Tibial artery (tissue), 4 donors: Measurements from ENCODE around the gene LSP1.

ENCODE experiments used
- DNase-seq, 2 donors: peaks; one replicate each; pipeline ENCODE4 v3.0.0-alpha.2; 2019
- H3K27ac ChIP-seq, 2 donors: fragments of 200-600 bp; sonication (generic) in 1 of 2; 1 replicate in 1 of 2; 2 replicates in 1 of 2; pipeline ENCODE4 v1.5.1; 2018 to 2019; ENCODE audit warnings: mild to moderate bottlenecking in 1 of 2
- H3K27me3 ChIP-seq, 2 donors: fragments of 200-600 bp; sonication (generic) in 1 of 2; one replicate each; pipeline versions ENCODE4 v1.5.1 to v1.6.0; 2016 to 2019
- H3K36me3 ChIP-seq, 3 donors: fragments of 200-600 bp; sonication (generic) in 2 of 3; one replicate each; pipeline ENCODE4 v1.5.1; 2016 to 2019; ENCODE audit warnings: mild to moderate bottlenecking in 2 of 3
- H3K4me1 ChIP-seq, 4 donors: fragments of 200-600 bp; sonication (generic) in 2 of 4; 1 replicate in 3 of 4; 2 replicates in 1 of 4; pipeline ENCODE4 v1.5.1; 2016 to 2019
- H3K4me3 ChIP-seq, 2 donors: fragments of 200-600 bp; sonication (generic) in 1 of 2; 1 replicate in 1 of 2; 2 replicates in 1 of 2; pipeline ENCODE4 v1.5.1; 2018 to 2019; ENCODE audit warnings: mild to moderate bottlenecking in 2 of 2
- H3K9me3 ChIP-seq, 3 donors: fragments of 200-600 bp; sonication (generic) in 1 of 3; one replicate each; pipeline ENCODE4 v1.5.1; 2016 to 2019
- CTCF ChIP-seq, 2 experiments: fragments of 200-600 bp in 1 of 2; fragments of 450-650 bp in 1 of 2; IDR thresholded peaks; one replicate each; pipeline ENCODE4 v1.5.1; 2017 to 2019; ENCODE audit warnings: antibody characterized with exemption in 2 of 2, mild to moderate bottlenecking in 1 of 2, moderate library complexity in 1 of 2
- intact Hi-C: fragments of 100-400 bp; cut with DNase I; formaldehyde crosslinking; loops from one replicate; pipeline ENCODE4 v1.15.0; 2023; ENCODE audit warnings: low total_unique reads

Gene LSP1

GRCh38 chr11:1888347-1888753 is 35.5 kb downstream of the LSP1 start:
- intact Hi-C loops: loop anchor here (10.0 kb wide), 1 partner anchor 266 kb away; no protein-coding TSS in a partner anchor
- peaks cover 0 to 15% of the 10 kb centered on the region in 2 donors for H3K27me3 ChIP-seq
- peaks cover 0 to 36% (median 7%) of the 10 kb centered on the region in 3 donors for H3K36me3 ChIP-seq
- DNase-seq: no peak
- H3K27ac ChIP-seq: no peak overlapping the region
- H3K9me3 ChIP-seq: no peaks in the 10 kb centered on the region
- H3K4me1 ChIP-seq: peaks cover 0 to 5% (median 0%) of the 10 kb centered on the region in 4 donors
- H3K4me3 ChIP-seq: no peak overlapping the region
- TF ChIP-seq CTCF (IDR thresholded peaks at IDR 0.05): no peak

GRCh38 chr11:1888811-1889210 is 35.9 kb downstream of the LSP1 start:
- peaks cover 0 to 5% (median 0%) of the 10 kb centered on the region in 4 donors for H3K4me1 ChIP-seq
- intact Hi-C loops: loop anchor here (10.0 kb wide), 1 partner anchor 266 kb away; no protein-coding TSS in a partner anchor
- DNase-seq: no peak
- H3K27ac ChIP-seq: no peak overlapping the region
- no peak for TF ChIP-seq CTCF (IDR thresholded peaks at IDR 0.05)
- H3K9me3 ChIP-seq: no peaks in the 10 kb centered on the region
- H3K36me3 ChIP-seq: peaks cover 0 to 36% (median 2%) of the 10 kb centered on the region in 3 donors
- H3K4me3 ChIP-seq: no peak overlapping the region
- H3K27me3 ChIP-seq: peaks cover 0 to 15% of the 10 kb centered on the region in 2 donors

GRCh38 chr11:1889224-1889930 is 36.5 kb downstream of the LSP1 start:
- Histone ChIP-seq H3K4me3 (no peak overlapping the region), H3K36me3 (peaks cover 0 to 32% (median 0%) of the 10 kb centered on the region in 3 donors), H3K9me3 (no peaks in the 10 kb centered on the region), H3K27me3 (peaks cover 0 to 15% of the 10 kb centered on the region in 2 donors), H3K27ac (no peak overlapping the region), H3K4me1 (peaks cover 0 to 5% (median 0%) of the 10 kb centered on the region in 4 donors)
- TF ChIP-seq CTCF (IDR thresholded peaks at IDR 0.05): no peak
- DNase-seq: no peak
- intact Hi-C loops: loop anchor here (10.0 kb wide), 1 partner anchor 265 kb away; no protein-coding TSS in a partner anchor

GRCh38 chr11:1889941-1890855 is 37.3 kb downstream of the LSP1 start:
- DNase-seq: no peak
- no peak overlapping the region for H3K27ac ChIP-seq

More at GRCh38 chr11:1889941-1890855, 37.3 kb downstream of the LSP1 start:
- intact Hi-C loops: loop anchor here (10.0 kb wide), 1 partner anchor 265 kb away; no protein-coding TSS in a partner anchor
- no peak for TF ChIP-seq CTCF (IDR thresholded peaks at IDR 0.05)
- H3K4me1 ChIP-seq: peaks cover 0 to 5% (median 0%) of the 10 kb centered on the region in 4 donors
- no peaks in the 10 kb centered on the region for H3K9me3 ChIP-seq
- H3K4me3 ChIP-seq: no peak overlapping the region
- H3K36me3 ChIP-seq: peaks cover 0 to 24% (median 0%) of the 10 kb centered on the region in 3 donors
- H3K27me3 ChIP-seq: peaks cover 0 to 15% of the 10 kb centered on the region in 2 donors
